Breast epithelium (tissue), 3 donors: ENCODE measurements around the gene WRNIP1.

Experiments
- POLR2A ChIP-seq: fragments of 450-650 bp; IDR thresholded peaks from one replicate; pipeline ENCODE4 v1.6.1; 2016; ENCODE audit warnings: antibody characterized with exemption, mild to moderate bottlenecking, moderate library complexity
- TF ChIP-seq, protein P1 (sequence below), 3 donors: fragments of 450-650 bp; IDR thresholded peaks; one replicate each; pipeline ENCODE4 v1.5.1; 2016 to 2017; ENCODE audit warnings: antibody characterized with exemption in 3 of 3, mild to moderate bottlenecking in 3 of 3, moderate library complexity in 3 of 3

DNA sequence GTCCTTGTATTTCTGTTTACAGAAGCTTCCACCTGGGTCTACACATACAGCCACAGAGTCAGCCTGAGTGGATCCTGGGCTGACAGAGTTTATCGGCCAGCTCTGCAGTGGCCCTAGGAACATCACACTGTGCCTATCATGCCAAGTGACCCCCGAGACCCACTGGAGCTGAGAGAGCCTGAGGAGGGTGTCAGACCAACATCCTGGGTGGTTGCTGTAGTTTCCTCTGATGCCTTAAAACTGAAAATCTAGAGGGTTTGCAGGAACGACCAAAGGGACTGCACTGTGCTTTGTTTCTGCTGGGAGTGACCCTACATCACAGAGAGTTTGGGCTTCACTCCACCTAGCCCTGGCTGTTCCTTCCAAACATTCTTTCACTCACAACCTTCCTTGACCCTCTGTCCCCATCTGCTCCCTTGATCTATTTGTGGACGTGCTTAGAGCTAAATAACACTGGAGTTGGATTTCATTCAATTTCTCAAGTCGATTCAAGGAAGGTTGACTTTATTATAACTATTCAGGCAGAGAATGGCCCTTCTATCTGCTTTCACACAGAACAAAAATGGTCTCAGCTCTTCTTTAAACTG is 32.6 kb upstream of the WRNIP1 start:
- no peak for TF ChIP-seq POLR2A
- TF ChIP-seq, protein P1, sequence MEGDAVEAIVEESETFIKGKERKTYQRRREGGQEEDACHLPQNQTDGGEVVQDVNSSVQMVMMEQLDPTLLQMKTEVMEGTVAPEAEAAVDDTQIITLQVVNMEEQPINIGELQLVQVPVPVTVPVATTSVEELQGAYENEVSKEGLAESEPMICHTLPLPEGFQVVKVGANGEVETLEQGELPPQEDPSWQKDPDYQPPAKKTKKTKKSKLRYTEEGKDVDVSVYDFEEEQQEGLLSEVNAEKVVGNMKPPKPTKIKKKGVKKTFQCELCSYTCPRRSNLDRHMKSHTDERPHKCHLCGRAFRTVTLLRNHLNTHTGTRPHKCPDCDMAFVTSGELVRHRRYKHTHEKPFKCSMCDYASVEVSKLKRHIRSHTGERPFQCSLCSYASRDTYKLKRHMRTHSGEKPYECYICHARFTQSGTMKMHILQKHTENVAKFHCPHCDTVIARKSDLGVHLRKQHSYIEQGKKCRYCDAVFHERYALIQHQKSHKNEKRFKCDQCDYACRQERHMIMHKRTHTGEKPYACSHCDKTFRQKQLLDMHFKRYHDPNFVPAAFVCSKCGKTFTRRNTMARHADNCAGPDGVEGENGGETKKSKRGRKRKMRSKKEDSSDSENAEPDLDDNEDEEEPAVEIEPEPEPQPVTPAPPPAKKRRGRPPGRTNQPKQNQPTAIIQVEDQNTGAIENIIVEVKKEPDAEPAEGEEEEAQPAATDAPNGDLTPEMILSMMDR (IDR thresholded peaks at IDR 0.05), result no peak
